Astrocyte (in vitro differentiated cells and primary cell): ENCODE results near the gene MAP3K4. TPM values are rescaled to one million over a fixed set of nuclear protein-coding genes. Genes with fewer than 3 reads are reported as not detected.

ENCODE experiments used
- DNase-seq: peaks from one replicate; pipeline ENCODE4 v3.0.0-alpha.2; 2010; ENCODE audit warnings: low read depth
- FAIRE-seq: peaks from 2 replicates; lab custom pipeline; 2011; peaks lifted over from hg19 to GRCh38; lab: Jason Lieb, UNC
- H2AFZ ChIP-seq: 2 replicates; pipeline ENCODE4 v1.6.0; 2012; ENCODE audit warnings: low read depth, low read length, inconsistent platforms
- H3K27ac ChIP-seq: 2 replicates; pipeline ENCODE4 v1.5.1; 2011; ENCODE audit warnings: low read depth, low read length, inconsistent platforms
- H3K27me3 ChIP-seq: 2 replicates; pipeline ENCODE4 v1.6.0; 2011; ENCODE audit warnings: low read length, inconsistent platforms; ENCODE audit not compliant: insufficient read depth
- H3K36me3 ChIP-seq: 2 replicates; pipeline ENCODE4 v1.5.1; 2011; ENCODE audit warnings: low read length, inconsistent platforms; ENCODE audit not compliant: insufficient read depth
- H3K4me1 ChIP-seq: 2 replicates; pipeline ENCODE4 v1.5.1; 2011; ENCODE audit warnings: low read length, inconsistent platforms; ENCODE audit not compliant: insufficient read depth
- H3K4me2 ChIP-seq: 2 replicates; pipeline ENCODE4 v1.6.0; 2012; ENCODE audit warnings: low read length, inconsistent platforms
- H3K4me3 ChIP-seq: 2 replicates; pipeline ENCODE4 v1.5.1; 2011; ENCODE audit warnings: low read depth, mild to moderate bottlenecking, low read length, inconsistent platforms; ENCODE audit not compliant: insufficient read depth
- H3K79me2 ChIP-seq: 2 replicates; pipeline ENCODE4 v1.6.0; 2012; ENCODE audit warnings: mild to moderate bottlenecking, low read length, inconsistent platforms; ENCODE audit not compliant: insufficient read depth
- H3K9ac ChIP-seq: 2 replicates; pipeline ENCODE4 v1.6.0; 2012; ENCODE audit warnings: mild to moderate bottlenecking, low read length, inconsistent platforms
- H3K9me3 ChIP-seq: 2 replicates; pipeline ENCODE4 v1.5.1; 2012; ENCODE audit warnings: low read depth, mild to moderate bottlenecking, low read length, inconsistent platforms; ENCODE audit not compliant: insufficient read depth
- H4K20me1 ChIP-seq: 2 replicates; pipeline ENCODE4 v1.6.0; 2012; ENCODE audit warnings: low read length, inconsistent platforms; ENCODE audit not compliant: insufficient read depth
- H3K27ac Mint-ChIP-seq: one replicate; pipeline ENCODE4 v1.8.0; 2021; ENCODE audit warnings: mild to moderate bottlenecking, mixed read lengths; ENCODE audit not compliant: unreplicated experiment
- H3K27me3 Mint-ChIP-seq: one replicate; pipeline ENCODE4 v1.8.0; 2021; ENCODE audit warnings: low read depth, mixed read lengths; ENCODE audit not compliant: unreplicated experiment
- H3K36me3 Mint-ChIP-seq: one replicate; pipeline ENCODE4 v1.8.0; 2021; ENCODE audit warnings: low read depth, mixed read lengths; ENCODE audit not compliant: unreplicated experiment
- H3K4me1 Mint-ChIP-seq: one replicate; pipeline ENCODE4 v1.8.0; 2021; ENCODE audit warnings: low read depth, mixed read lengths; ENCODE audit not compliant: unreplicated experiment
- H3K4me3 Mint-ChIP-seq: one replicate; pipeline ENCODE4 v1.8.0; 2021; ENCODE audit warnings: mild to moderate bottlenecking, moderate library complexity, mixed read lengths; ENCODE audit not compliant: unreplicated experiment
- H3K9me3 Mint-ChIP-seq: one replicate; pipeline ENCODE4 v1.8.0; 2021; ENCODE audit warnings: mild to moderate bottlenecking, mixed read lengths; ENCODE audit not compliant: unreplicated experiment
- CTCF ChIP-seq: IDR thresholded peaks from 2 replicates; pipeline ENCODE4 v1.5.1; 2011; ENCODE audit warnings: low read depth, mild to moderate bottlenecking, inconsistent platforms, low read length, moderate library complexity; ENCODE audit not compliant: insufficient read depth
- EZH2 ChIP-seq: IDR thresholded peaks from 2 replicates; pipeline ENCODE4 v1.6.1; 2012; ENCODE audit warnings: mild to moderate bottlenecking, low read length, inconsistent platforms; ENCODE audit not compliant: insufficient read depth
- total RNA-seq: library from RNA; stranded (reverse); gene quantifications from 2 replicates; pipeline ENCODE4 v1.2.1, GENCODE V29; 2021

MAP3K4 gene
- total RNA-seq, 1 donor from 2014 or later: 22.1 TPM

GRCh38 chr6:161163466-161164181 is 172.1 kb downstream of the MAP3K4 start:
- H3K9me3 ChIP-seq: no peaks in the 10 kb centered on the region
- peaks cover 5% of the 10 kb centered on the region for H4K20me1 ChIP-seq
- peaks cover 11% of the 10 kb centered on the region for H3K36me3 ChIP-seq
- H3K27me3 ChIP-seq: no peaks in the 10 kb centered on the region
- no peak overlapping the region for H3K27ac Mint-ChIP-seq
- FAIRE-seq: no peak
- no peak overlapping the region for H3K4me2 ChIP-seq
- H3K4me1 Mint-ChIP-seq: peaks cover 13% of the 10 kb centered on the region
- H3K36me3 Mint-ChIP-seq: peaks cover 27% of the 10 kb centered on the region
- no peak overlapping the region for H3K9ac ChIP-seq
- no peak for TF ChIP-seq EZH2
- TF ChIP-seq CTCF: no peak
- peaks cover 7% of the 10 kb centered on the region for H3K4me1 ChIP-seq
- no peak overlapping the region for H3K27ac ChIP-seq
- no peaks in the 10 kb centered on the region for H3K27me3 Mint-ChIP-seq
- no peaks in the 10 kb centered on the region for H3K79me2 ChIP-seq
- H3K4me3 Mint-ChIP-seq: no peak overlapping the region
- no peak overlapping the region for H2AFZ ChIP-seq
- H3K9me3 Mint-ChIP-seq: no peaks in the 10 kb centered on the region
- DNase-seq: no peak
- H3K4me3 ChIP-seq: no peak overlapping the region

- no peak overlapping the region for H3K4me3 ChIP-seq
- Mint-ChIP-seq H3K27ac (no peak overlapping the region), H3K36me3 (peaks cover 27% of the 10 kb centered on the region), H3K9me3 (no peaks in the 10 kb centered on the region), H3K4me1 (peaks cover 18% of the 10 kb centered on the region), H3K4me3 (no peak overlapping the region), H3K27me3 (no peaks in the 10 kb centered on the region)
- H3K4me1 ChIP-seq: peaks cover 13% of the 10 kb centered on the region
- TF ChIP-seq EZH2 (no peak), CTCF (no peak)
- peaks cover 5% of the 10 kb centered on the region for H4K20me1 ChIP-seq
- H3K4me2 ChIP-seq: no peak overlapping the region
- H3K36me3 ChIP-seq: peaks cover 8% of the 10 kb centered on the region
- no peaks in the 10 kb centered on the region for H3K9me3 ChIP-seq
- no peak overlapping the region for H3K9ac ChIP-seq
- FAIRE-seq (no peak), DNase-seq (no peak)
- no peak overlapping the region for H2AFZ ChIP-seq
- H3K27ac ChIP-seq: no peak overlapping the region
- no peaks in the 10 kb centered on the region for H3K27me3 ChIP-seq
- H3K79me2 ChIP-seq: no peaks in the 10 kb centered on the region
Observed at GRCh38 chr6:161164182-161164625, 172.6 kb downstream of the MAP3K4 start.

DNA sequence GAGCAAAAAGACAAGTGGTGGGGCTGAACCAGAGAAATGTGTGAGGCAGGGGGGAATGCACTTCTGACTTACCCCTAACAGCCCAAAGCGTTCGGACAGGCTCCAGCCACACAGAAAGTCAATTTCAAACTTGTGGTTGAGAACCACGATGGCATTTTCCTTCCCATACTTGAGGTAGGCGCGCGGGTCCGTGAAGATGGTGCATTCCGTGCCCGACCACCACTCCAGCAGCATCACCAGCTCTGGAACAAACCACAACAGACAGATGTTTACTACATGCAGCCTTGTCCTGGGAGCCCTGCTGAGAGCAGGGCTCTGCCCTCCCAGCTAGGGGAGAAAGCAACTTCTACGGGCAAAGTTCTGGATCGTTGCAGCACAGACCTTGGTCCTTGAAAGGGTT is 174.6 kb downstream of the MAP3K4 start:
- peaks cover 29% of the 10 kb centered on the region for H3K36me3 Mint-ChIP-seq
- Histone ChIP-seq H3K4me3 (no peak overlapping the region), H3K79me2 (no peaks in the 10 kb centered on the region), H3K4me1 (peaks cover 23% of the 10 kb centered on the region), H3K4me2 (no peak overlapping the region), H3K36me3 (peaks cover 7% of the 10 kb centered on the region), H3K9me3 (no peaks in the 10 kb centered on the region), H2AFZ (no peak overlapping the region), H4K20me1 (peaks cover 5% of the 10 kb centered on the region), H3K9ac (no peak overlapping the region), H3K27ac (no peak overlapping the region), H3K27me3 (no peaks in the 10 kb centered on the region)
- DNase-seq (no peak), FAIRE-seq (no peak)
- H3K4me1 Mint-ChIP-seq: peaks cover 33% of the 10 kb centered on the region
- no peak overlapping the region for H3K27ac Mint-ChIP-seq
- no peak for TF ChIP-seq CTCF
- no peak for TF ChIP-seq EZH2
- H3K9me3 Mint-ChIP-seq: no peaks in the 10 kb centered on the region
- H3K27me3 Mint-ChIP-seq: no peaks in the 10 kb centered on the region
- no peak overlapping the region for H3K4me3 Mint-ChIP-seq
